Ectodermal cell (in vitro differentiated cells): ENCODE data around the gene SLC26A11.
"Not testable (repeated sequence)": the region's sequence is repeated elsewhere in the genome, so short reads cannot be mapped to it uniquely, and the experiment has no call there.

Experiments
- H3K27ac ChIP-seq: 2 replicates; pipeline ENCODE4 v1.7.0; 2013; ENCODE audit warnings: mild to moderate bottlenecking, low read depth, low read length; ENCODE audit not compliant: insufficient read depth, poor library complexity, severe bottlenecking
- H3K27me3 ChIP-seq: 2 replicates; pipeline ENCODE4 v1.7.0; 2013; ENCODE audit warnings: mild to moderate bottlenecking, low read length; ENCODE audit not compliant: insufficient read depth, control insufficient read depth, poor library complexity, severe bottlenecking
- H3K36me3 ChIP-seq: one replicate; pipeline ENCODE4 v1.7.0; 2013; ENCODE audit warnings: low read length; ENCODE audit not compliant: control insufficient read depth, insufficient read depth
- H3K4me1 ChIP-seq: one replicate; pipeline ENCODE4 v1.7.0; 2013; ENCODE audit warnings: low read length; ENCODE audit not compliant: control insufficient read depth, insufficient read depth
- H3K4me3 ChIP-seq: 2 replicates; pipeline ENCODE4 v1.7.0; 2013; ENCODE audit warnings: low read depth, low read length, control low read depth; ENCODE audit not compliant: insufficient read depth
- H3K9me3 ChIP-seq: 2 replicates; pipeline ENCODE4 v1.7.0; 2013; ENCODE audit warnings: mild to moderate bottlenecking, low read length, moderate library complexity; ENCODE audit not compliant: control insufficient read depth
- WGBS, 2 experiments: methylation state at CpG; one replicate each; pipeline ENCODE4 v1.1.7; 2013; ENCODE audit warnings: missing lambda C conversion rate in 2 of 2; 5-methylcytosine and 5-hydroxymethylcytosine counted together

SLC26A11 gene

GRCh38 chr17:80251966-80252365 is 31.7 kb downstream of the SLC26A11 start:
- no peaks in the 10 kb centered on the region for H3K4me1 ChIP-seq
- no peak overlapping the region for H3K27ac ChIP-seq
- H3K4me3 ChIP-seq, result no peak overlapping the region
- WGBS, 2 experiments, result 96 to 97% methylated on average over 11 of the region's 11 CpGs
- no peaks in the 10 kb centered on the region for H3K36me3 ChIP-seq
- no peaks in the 10 kb centered on the region for H3K9me3 ChIP-seq
- H3K27me3 ChIP-seq, result no peaks in the 10 kb centered on the region

GRCh38 chr17:80252871-80253270 is 32.6 kb downstream of the SLC26A11 start:
- no peaks in the 10 kb centered on the region for H3K9me3 ChIP-seq
- H3K36me3 ChIP-seq, result no peaks in the 10 kb centered on the region
- WGBS, 2 experiments, result 69 to 74% methylated on average over 13 of the region's 13 CpGs
- H3K4me3 ChIP-seq, result no peak overlapping the region
- H3K27ac ChIP-seq, result no peak overlapping the region
- H3K4me1 ChIP-seq, result no peaks in the 10 kb centered on the region
- no peaks in the 10 kb centered on the region for H3K27me3 ChIP-seq

GRCh38 chr17:80253631-80254395 is 33.6 kb downstream of the SLC26A11 start:
- no peaks in the 10 kb centered on the region for H3K27me3 ChIP-seq
- WGBS, 2 experiments, result 90 to 93% methylated on average over 21 of the region's 21 CpGs
- H3K4me3 ChIP-seq, result no peak overlapping the region
- no peaks in the 10 kb centered on the region for H3K36me3 ChIP-seq
- no peak overlapping the region for H3K27ac ChIP-seq
- no peaks in the 10 kb centered on the region for H3K9me3 ChIP-seq
- H3K4me1 ChIP-seq, result no peaks in the 10 kb centered on the region

- 90 to 93% methylated on average over 13 of the region's 13 CpGs for WGBS, 2 experiments
- peaks cover 3% of the 10 kb centered on the region for H3K27me3 ChIP-seq
- no peaks in the 10 kb centered on the region for H3K9me3 ChIP-seq
- no peak overlapping the region for H3K27ac ChIP-seq
- H3K4me3 ChIP-seq, result no peak overlapping the region
- no peaks in the 10 kb centered on the region for H3K4me1 ChIP-seq
- H3K36me3 ChIP-seq, result no peaks in the 10 kb centered on the region
These were observed 34.4 kb downstream of the SLC26A11 start for GRCh38 chr17:80254396-80255251.

GRCh38 chr17:80256034-80256350 is 35.8 kb downstream of the SLC26A11 start:
- Histone ChIP-seq H3K27ac (no peak overlapping the region), H3K4me1 (no peaks in the 10 kb centered on the region), H3K27me3 (peaks cover 6% of the 10 kb centered on the region), H3K9me3 (no peaks in the 10 kb centered on the region), H3K36me3 (no peaks in the 10 kb centered on the region), H3K4me3 (no peak overlapping the region)
- 89 to 96% methylated on average over 5 of the region's 5 CpGs for WGBS, 2 experiments

- peaks cover 6% of the 10 kb centered on the region for H3K27me3 ChIP-seq
- no peak overlapping the region for H3K4me3 ChIP-seq
- 80 to 84% methylated on average over 14 of the region's 14 CpGs for WGBS, 2 experiments
- no peaks in the 10 kb centered on the region for H3K36me3 ChIP-seq
- H3K9me3 ChIP-seq, result no peaks in the 10 kb centered on the region
- H3K27ac ChIP-seq, result no peak overlapping the region
- peaks cover 6% of the 10 kb centered on the region for H3K4me1 ChIP-seq
These were observed 37.5 kb downstream of the SLC26A11 start for GRCh38 chr17:80257716-80258213.

GRCh38 chr17:80258296-80258695 is 38.1 kb downstream of the SLC26A11 start:
- H3K27ac ChIP-seq, H3K27me3 ChIP-seq, H3K9me3 ChIP-seq, H3K4me1 ChIP-seq, H3K36me3 ChIP-seq, H3K4me3 ChIP-seq: not testable (repeated sequence)
- 84 to 87% methylated on average over 2 of the region's 2 CpGs for WGBS, 2 experiments

GRCh38 chr17:80259457-80260068 is 39.3 kb downstream of the SLC26A11 start:
- peak overlapping the region; percentile 16 for H3K27ac ChIP-seq
- 78 to 84% methylated on average over 18 of the region's 18 CpGs for WGBS, 2 experiments
- H3K27me3 ChIP-seq, result peaks cover 6% of the 10 kb centered on the region
- H3K9me3 ChIP-seq, result no peaks in the 10 kb centered on the region
- peaks cover 9% of the 10 kb centered on the region for H3K4me1 ChIP-seq
- peak overlapping the region; percentile 40 for H3K4me3 ChIP-seq
- no peaks in the 10 kb centered on the region for H3K36me3 ChIP-seq

GRCh38 chr17:80260069-80260535 is 39.9 kb downstream of the SLC26A11 start:
- H3K27me3 ChIP-seq, result peaks cover 6% of the 10 kb centered on the region
- 2 to 3% methylated on average over 57 to 63 of the region's 63 CpGs for WGBS, 2 experiments
- H3K4me3 ChIP-seq, result peak overlapping the region; percentile 40
- H3K27ac ChIP-seq, result peak overlapping the region; percentile 16
- H3K36me3 ChIP-seq, result no peaks in the 10 kb centered on the region
- H3K4me1 ChIP-seq, result peaks cover 9% of the 10 kb centered on the region
- no peaks in the 10 kb centered on the region for H3K9me3 ChIP-seq

- WGBS, 2 experiments, result 0% methylated on average over 52 to 54 of the region's 54 CpGs
These were observed 40.5 kb downstream of the SLC26A11 start, which contains the start of gene RNF213 for GRCh38 chr17:80260791-80261158. Gene RNF213, plus strand, starts transcription at chr17:80260852. Its CDS starts 2,830 bp downstream, at chr17:80263682.

More at GRCh38 chr17:80260791-80261158, 40.5 kb downstream of the SLC26A11 start, which contains the start of gene RNF213:
- peaks cover 6% of the 10 kb centered on the region for H3K27me3 ChIP-seq
- H3K27ac ChIP-seq, result peak within 1 kb of the TSS; percentile 95
- H3K4me3 ChIP-seq, result peak within 1 kb of the TSS; percentile 82
- H3K4me1 ChIP-seq, result peaks cover 9% of the 10 kb centered on the region
- no peaks in the 10 kb centered on the region for H3K36me3 ChIP-seq
- no peaks in the 10 kb centered on the region for H3K9me3 ChIP-seq
